Gastroesophageal sphincter (tissue), 3 donors: ENCODE results near the gene CCNO.

Source experiments
- CTCF ChIP-seq, 4 experiments: fragments of 200-600 bp in 2 of 4; fragments of 450-650 bp in 2 of 4; sonication (generic) in 1 of 4; IDR thresholded peaks; one replicate each; pipeline ENCODE4 v1.5.1; 2017 to 2019; ENCODE audit warnings: antibody characterized with exemption in 4 of 4, mild to moderate bottlenecking in 2 of 4, moderate library complexity in 2 of 4
- EP300 ChIP-seq: sonication (generic); formaldehyde crosslinking; IDR thresholded peaks from one replicate; pipeline ENCODE4 v1.6.1; 2017; ENCODE audit warnings: antibody characterized with exemption, mild to moderate bottlenecking
- POLR2A ChIP-seq, 2 donors: fragments of 450-650 bp; IDR thresholded peaks; one replicate each; pipeline ENCODE4 v1.6.1; 2017; ENCODE audit warnings: antibody characterized with exemption in 2 of 2, mild to moderate bottlenecking in 2 of 2, moderate library complexity in 1 of 2
- POLR2AphosphoS5 ChIP-seq: sonication (generic); formaldehyde crosslinking; IDR thresholded peaks from one replicate; pipeline ENCODE4 v1.6.1; 2017; ENCODE audit warnings: antibody characterized with exemption

- TF ChIP-seq CTCF (IDR thresholded peaks at IDR 0.05) (no peak), EP300 (no peak), POLR2AphosphoS5 (no peak), POLR2A (IDR thresholded peaks at IDR 0.05) (no peak)
Measured at GRCh38 chr5:55230086-55230629, 3.2 kb downstream of the CCNO start.
